GM23338 (cell line): ENCODE measurements around the gene CACUL1. TPM values are rescaled to one million over a fixed set of nuclear protein-coding genes. Genes with fewer than 3 reads are reported as not detected.

ENCODE experiments used
- ATAC-seq: fragments of 200-7000 bp; cut with Tn5 transposase; 3 replicates; pipeline ENCODE4 v1.9.1; 2020
- DNase-seq: peaks from one replicate; pipeline ENCODE4 v3.0.0-alpha.2; 2015; ENCODE audit warnings: low spot score
- H2AFZ ChIP-seq: fragments of 200-600 bp; sonication (generic); 2 replicates; pipeline ENCODE4 v1.8.0; 2016; ENCODE audit warnings: antibody characterized with exemption, mild to moderate bottlenecking, moderate library complexity
- H3F3A ChIP-seq: fragments of 200-600 bp; sonication (generic); replicated peaks from 2 replicates; pipeline ENCODE4 v1.8.0; 2017; ENCODE audit warnings: antibody characterized with exemption, mixed run types, low read depth
- H3K27ac ChIP-seq: fragments of 200-600 bp; sonication (generic); 2 replicates; pipeline ENCODE4 v1.6.1; 2016; ENCODE audit warnings: low read depth
- H3K27me3 ChIP-seq: fragments of 200-600 bp; sonication (generic); 2 replicates; pipeline ENCODE4 v1.8.0; 2016; ENCODE audit warnings: mild to moderate bottlenecking, mixed run types, moderate library complexity; ENCODE audit not compliant: insufficient read depth
- H3K36me3 ChIP-seq: fragments of 200-600 bp; sonication (generic); 2 replicates; pipeline ENCODE4 v1.8.0; 2016; ENCODE audit warnings: mild to moderate bottlenecking; ENCODE audit not compliant: insufficient read depth
- H3K4me1 ChIP-seq: fragments of 200-600 bp; sonication (generic); 2 replicates; pipeline ENCODE4 v1.8.0; 2016; ENCODE audit warnings: mild to moderate bottlenecking, moderate library complexity; ENCODE audit not compliant: insufficient read depth
- H3K4me2 ChIP-seq: fragments of 200-600 bp; sonication (generic); 2 replicates; pipeline ENCODE4 v1.7.1; 2017; ENCODE audit warnings: mixed run types
- H3K4me3 ChIP-seq: fragments of 200-600 bp; sonication (generic); 2 replicates; pipeline ENCODE4 v1.6.1; 2016; ENCODE audit warnings: mixed run types
- H3K79me2 ChIP-seq: fragments of 200-600 bp; sonication (generic); replicated peaks from 2 replicates; pipeline ENCODE4 v1.8.0; 2017; ENCODE audit warnings: mild to moderate bottlenecking; ENCODE audit not compliant: insufficient read depth
- H3K9me2 ChIP-seq: fragments of 200-600 bp; sonication (generic); 2 replicates; pipeline ENCODE4 v1.8.0; 2017; ENCODE audit not compliant: insufficient read depth
- H4K20me1 ChIP-seq: fragments of 200-600 bp; sonication (generic); replicated peaks from 2 replicates; pipeline ENCODE4 v1.8.0; 2017; ENCODE audit warnings: mild to moderate bottlenecking; ENCODE audit not compliant: insufficient read depth
- H3K27ac Mint-ChIP-seq: 2 replicates; pipeline ENCODE4 v1.8.0; 2020; ENCODE audit warnings: inconsistent platforms, mild to moderate bottlenecking, moderate library complexity, mixed read lengths
- H3K27me3 Mint-ChIP-seq: 3 replicates; pipeline ENCODE4 v1.8.0; 2022; ENCODE audit warnings: low read depth, mild to moderate bottlenecking, moderate library complexity, mixed read lengths, inconsistent platforms; ENCODE audit not compliant: insufficient read depth, poor library complexity
- H3K36me3 Mint-ChIP-seq: 3 replicates; pipeline ENCODE4 v1.8.0; 2021; ENCODE audit warnings: low read depth, mild to moderate bottlenecking, inconsistent platforms, moderate library complexity, mixed read lengths
- H3K4me1 Mint-ChIP-seq: 3 replicates; pipeline ENCODE4 v1.8.0; 2020; ENCODE audit warnings: mild to moderate bottlenecking, inconsistent platforms, mixed read lengths
- H3K4me3 Mint-ChIP-seq: 3 replicates; pipeline ENCODE4 v1.8.0; 2021; ENCODE audit warnings: moderate library complexity, mild to moderate bottlenecking, inconsistent platforms, mixed read lengths
- H3K9me3 Mint-ChIP-seq: 3 replicates; pipeline ENCODE4 v1.8.0; 2020; ENCODE audit warnings: moderate library complexity, mild to moderate bottlenecking, inconsistent platforms, mixed read lengths
- CREB1 ChIP-seq: fragments of 250-450 bp; sonication (Bioruptor Pico); IDR thresholded peaks from 2 replicates; pipeline ENCODE4 v1.5.0; 2020; ENCODE audit warnings: low read depth, mild to moderate bottlenecking, moderate library complexity
- ETS1 ChIP-seq: IDR thresholded peaks from 2 replicates; pipeline ENCODE4 v1.6.1; 2016; ENCODE audit warnings: antibody characterized with exemption
- EZH2 ChIP-seq: fragments of 200-600 bp; sonication (generic); IDR thresholded peaks from one replicate; pipeline ENCODE4 v1.8.0; 2017; ENCODE audit warnings: antibody characterized with exemption, mild to moderate bottlenecking, low read depth; ENCODE audit not compliant: unreplicated experiment
- EZH2phosphoT487 ChIP-seq: fragments of 200-600 bp; sonication (generic); IDR thresholded peaks from one replicate; pipeline ENCODE4 v1.8.1; 2018; ENCODE audit warnings: antibody characterized with exemption; ENCODE audit not compliant: unreplicated experiment
- JUNB ChIP-seq: IDR thresholded peaks from one replicate; pipeline ENCODE4 v1.6.1; 2016; ENCODE audit warnings: antibody characterized with exemption; ENCODE audit not compliant: unreplicated experiment
- NANOG ChIP-seq: IDR thresholded peaks from 2 replicates; pipeline ENCODE4 v1.6.1; 2016; ENCODE audit warnings: antibody characterized with exemption, borderline replicate concordance
- POLR2AphosphoS5 ChIP-seq: IDR thresholded peaks from 2 replicates; pipeline ENCODE4 v1.6.1; 2016; ENCODE audit warnings: antibody characterized with exemption, low read depth
- REST ChIP-seq: IDR thresholded peaks from one replicate; pipeline ENCODE4 v1.6.1; 2018; ENCODE audit warnings: antibody characterized with exemption; ENCODE audit not compliant: unreplicated experiment
- STAT1 ChIP-seq: IDR thresholded peaks from one replicate; pipeline ENCODE4 v1.6.1; 2016; ENCODE audit warnings: antibody characterized with exemption; ENCODE audit not compliant: unreplicated experiment
- ZNF114 ChIP-seq: fragments of 250-450 bp; sonication (Bioruptor Pico); IDR thresholded peaks from 2 replicates; pipeline ENCODE4 v1.5.0; 2020; ENCODE audit warnings: mild to moderate bottlenecking, moderate library complexity
- ZNF331 ChIP-seq: fragments of 250-450 bp; sonication (Bioruptor Pico); IDR thresholded peaks from 2 replicates; pipeline ENCODE4 v1.5.0; 2020; ENCODE audit warnings: low read depth, mild to moderate bottlenecking, moderate library complexity
- ZNF462 ChIP-seq: fragments of 250-450 bp; sonication (Bioruptor Pico); IDR thresholded peaks from 2 replicates; pipeline ENCODE4 v1.5.0; 2020; ENCODE audit warnings: mild to moderate bottlenecking, moderate library complexity
- polyA plus RNA-seq: library from polyadenylated mRNA; unstranded; fragments of >200 nt; fragmentation: Nextera tagmentation; extraction: Ambion mirVana; gene quantifications from 2 replicates; pipeline ENCODE4 v1.2.1, GENCODE V29; 2016
- total RNA-seq: library from RNA; depleted of rRNA; stranded (reverse); fragments of >200 nt; shearing (Covaris generic); gene quantifications from 2 replicates; pipeline ENCODE4 v1.2.3, GENCODE V29; 2014
- TF ChIP-seq, protein P1 (sequence below), 2 experiments: fragments of 200-600 bp in 1 of 2; sonication (generic) in 1 of 2; conservative IDR thresholded peaks; 2 replicates each; pipeline versions ENCODE4 v1.5.1 to v1.6.1; 2016 to 2017; ENCODE audit warnings: antibody characterized with exemption in 2 of 2, low read depth in 2 of 2, mild to moderate bottlenecking in 2 of 2, moderate library complexity in 1 of 2

The CACUL1 gene
- total and polyA plus RNA-seq, 2 experiments from 2014 or later, result 46.4 to 59.4 TPM

DNA sequence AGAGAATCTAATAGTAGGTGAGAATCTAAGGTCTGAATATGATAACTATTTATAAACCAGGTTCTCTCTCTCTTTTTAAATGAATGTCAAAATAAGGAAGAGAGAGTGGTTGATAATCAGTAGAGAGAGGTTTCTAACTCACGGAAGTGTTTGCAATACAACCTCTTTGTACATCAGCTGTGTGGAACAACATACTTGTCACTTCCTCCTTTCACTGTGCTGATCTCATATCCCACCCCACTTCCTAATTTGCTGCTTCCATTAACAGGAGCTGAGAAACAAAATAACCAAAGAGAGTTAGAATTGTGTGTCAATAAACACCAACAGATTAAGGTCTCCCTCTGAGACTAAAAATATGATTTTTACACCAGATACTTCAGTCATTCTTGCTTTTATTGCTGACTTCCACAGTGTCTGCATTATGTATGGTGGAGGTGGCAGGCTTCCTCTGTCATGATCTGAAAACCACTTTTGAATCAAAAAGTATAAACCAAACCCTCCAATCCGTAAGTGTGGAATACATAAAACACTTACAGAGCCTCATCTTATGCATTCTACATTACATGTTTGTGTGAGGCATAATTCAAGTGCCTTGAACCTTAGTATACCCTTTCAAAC is 25.0 kb downstream of the CACUL1 start:
- DNase-seq, result no peak
- Histone ChIP-seq H3K4me2 (no peak overlapping the region), H3K79me2 (peaks cover 98% of the 10 kb centered on the region), H3K36me3 (no peaks in the 10 kb centered on the region), H4K20me1 (peaks cover 61% of the 10 kb centered on the region), H3K27me3 (no peaks in the 10 kb centered on the region), H3K27ac (no peak overlapping the region), H3K4me1 (peaks cover 25% of the 10 kb centered on the region), H3K9me2 (no peaks in the 10 kb centered on the region), H2AFZ (no peak overlapping the region), H3F3A (no peaks in the 10 kb centered on the region), H3K4me3 (no peak overlapping the region)
- Mint-ChIP-seq H3K27me3 (peaks cover 2% of the 10 kb centered on the region), H3K4me1 (peaks cover 34% of the 10 kb centered on the region), H3K27ac (no peak overlapping the region; the same call in 1 of the 2 replicates), H3K9me3 (no peaks in the 10 kb centered on the region), H3K36me3 (peaks cover 8% of the 10 kb centered on the region; the same call in 2 of the 3 replicates), H3K4me3 (no peak overlapping the region)
- ATAC-seq, result no peak
- TF ChIP-seq, protein P1, sequence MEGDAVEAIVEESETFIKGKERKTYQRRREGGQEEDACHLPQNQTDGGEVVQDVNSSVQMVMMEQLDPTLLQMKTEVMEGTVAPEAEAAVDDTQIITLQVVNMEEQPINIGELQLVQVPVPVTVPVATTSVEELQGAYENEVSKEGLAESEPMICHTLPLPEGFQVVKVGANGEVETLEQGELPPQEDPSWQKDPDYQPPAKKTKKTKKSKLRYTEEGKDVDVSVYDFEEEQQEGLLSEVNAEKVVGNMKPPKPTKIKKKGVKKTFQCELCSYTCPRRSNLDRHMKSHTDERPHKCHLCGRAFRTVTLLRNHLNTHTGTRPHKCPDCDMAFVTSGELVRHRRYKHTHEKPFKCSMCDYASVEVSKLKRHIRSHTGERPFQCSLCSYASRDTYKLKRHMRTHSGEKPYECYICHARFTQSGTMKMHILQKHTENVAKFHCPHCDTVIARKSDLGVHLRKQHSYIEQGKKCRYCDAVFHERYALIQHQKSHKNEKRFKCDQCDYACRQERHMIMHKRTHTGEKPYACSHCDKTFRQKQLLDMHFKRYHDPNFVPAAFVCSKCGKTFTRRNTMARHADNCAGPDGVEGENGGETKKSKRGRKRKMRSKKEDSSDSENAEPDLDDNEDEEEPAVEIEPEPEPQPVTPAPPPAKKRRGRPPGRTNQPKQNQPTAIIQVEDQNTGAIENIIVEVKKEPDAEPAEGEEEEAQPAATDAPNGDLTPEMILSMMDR (conservative IDR thresholded peaks at IDR 0.05; ENCODE audit: low read depth in 2 of 2), result no peak
- TF ChIP-seq STAT1, result no peak
- no peak for TF ChIP-seq POLR2AphosphoS5
- TF ChIP-seq JUNB, result no peak
- TF ChIP-seq ZNF331 (CRISPR knock-in tag), result no peak
- TF ChIP-seq EZH2phosphoT487, result no peak
- no peak for TF ChIP-seq EZH2
- no peak for TF ChIP-seq ZNF114
- no peak for TF ChIP-seq CREB1 (CRISPR knock-in tag)
- no peak for TF ChIP-seq ETS1
- no peak for TF ChIP-seq REST
- no peak for TF ChIP-seq NANOG
- TF ChIP-seq ZNF462, result no peak
